HG03175 (cell line): ENCODE results near the gene COMMD10.
"Not testable (repeated sequence)": the region's sequence is repeated elsewhere in the genome, so short reads cannot be mapped to it uniquely, and the experiment has no call there.

Experiments
- ATAC-seq: cut with Tn5 transposase; IDR thresholded peaks from one replicate; pipeline ENCODE4 v1.9.1; 2021; ENCODE audit warnings: mild to moderate bottlenecking, moderate library complexity; ENCODE audit not compliant: unreplicated experiment

The COMMD10 gene

GRCh38 chr5:116084871-116085715 is at the start of gene COMMD10:
Gene COMMD10, plus strand, starts transcription at chr5:116085025.
- peak; percentile 91 for ATAC-seq

- no peak for ATAC-seq
Measured at GRCh38 chr5:116035123-116035522, 49.7 kb upstream of the COMMD10 start.

GRCh38 chr5:116037236-116037822 is 47.5 kb upstream of the COMMD10 start:
- no peak for ATAC-seq

GRCh38 chr5:116038817-116039216 is 46.0 kb upstream of the COMMD10 start:
- ATAC-seq, result peak; percentile 89

- no peak for ATAC-seq
Measured at GRCh38 chr5:116042375-116042774, 42.5 kb upstream of the COMMD10 start.

GRCh38 chr5:116044073-116044472 is 40.8 kb upstream of the COMMD10 start:
- no peak for ATAC-seq

- ATAC-seq, result no peak
Measured at GRCh38 chr5:116045821-116046220, 39.0 kb upstream of the COMMD10 start.

GRCh38 chr5:116046261-116046660 is 38.6 kb upstream of the COMMD10 start:
- ATAC-seq, result no peak

- ATAC-seq, result no peak
Measured at GRCh38 chr5:116046823-116047222, 38.0 kb upstream of the COMMD10 start.

- no peak for ATAC-seq
Measured at GRCh38 chr5:116058346-116058936, 26.4 kb upstream of the COMMD10 start.

- ATAC-seq, result no peak
Measured at GRCh38 chr5:116062352-116062751, 22.5 kb upstream of the COMMD10 start.

- ATAC-seq, result no peak
Measured at GRCh38 chr5:116063950-116064349, 20.9 kb upstream of the COMMD10 start.

- ATAC-seq, result peak; percentile 52
Measured at GRCh38 chr5:116068028-116068632, 16.7 kb upstream of the COMMD10 start.

- no peak for ATAC-seq
Measured at GRCh38 chr5:116071211-116071610, 13.6 kb upstream of the COMMD10 start.

GRCh38 chr5:116075191-116075831 is 9.5 kb upstream of the COMMD10 start:
- no peak for ATAC-seq

GRCh38 chr5:116076496-116076895 is 8.3 kb upstream of the COMMD10 start:
- ATAC-seq, result peak; percentile 98

- ATAC-seq, result no peak
Measured at GRCh38 chr5:116078199-116078598, 6.6 kb upstream of the COMMD10 start.

GRCh38 chr5:116084287-116084691 is 536 bp upstream of the COMMD10 start:
- peak; percentile 41 for ATAC-seq

GRCh38 chr5:116086309-116086708 is 1.5 kb downstream of the COMMD10 start:
- not testable (repeated sequence) for ATAC-seq

- ATAC-seq, result no peak
Measured at GRCh38 chr5:116088062-116088461, 3.2 kb downstream of the COMMD10 start.

- no peak for ATAC-seq
Measured at GRCh38 chr5:116090302-116090701, 5.5 kb downstream of the COMMD10 start.
